ENCODE measurements around the gene MAP4K5.

DNA sequence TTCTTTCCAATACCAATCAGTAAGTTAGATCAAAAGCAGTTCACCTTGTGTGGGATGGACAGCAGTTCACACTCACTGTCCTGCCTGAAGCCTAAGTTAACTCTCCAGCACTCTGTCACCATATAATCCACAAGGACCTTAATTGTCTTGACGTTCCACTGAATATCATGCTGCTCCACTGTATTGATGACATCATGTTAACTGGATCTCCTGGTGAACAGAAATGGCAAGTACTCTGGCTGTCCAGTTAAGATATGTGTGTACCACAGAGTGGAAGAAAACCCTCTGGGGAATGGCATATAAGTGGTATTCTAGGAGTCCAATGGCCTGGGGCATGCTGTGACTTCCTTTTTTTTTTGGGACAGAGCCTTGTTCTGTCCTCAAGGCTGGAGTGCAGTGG, 151.9 kb downstream of the MAP4K5 start:
- TF ChIP-seq, protein P1, sequence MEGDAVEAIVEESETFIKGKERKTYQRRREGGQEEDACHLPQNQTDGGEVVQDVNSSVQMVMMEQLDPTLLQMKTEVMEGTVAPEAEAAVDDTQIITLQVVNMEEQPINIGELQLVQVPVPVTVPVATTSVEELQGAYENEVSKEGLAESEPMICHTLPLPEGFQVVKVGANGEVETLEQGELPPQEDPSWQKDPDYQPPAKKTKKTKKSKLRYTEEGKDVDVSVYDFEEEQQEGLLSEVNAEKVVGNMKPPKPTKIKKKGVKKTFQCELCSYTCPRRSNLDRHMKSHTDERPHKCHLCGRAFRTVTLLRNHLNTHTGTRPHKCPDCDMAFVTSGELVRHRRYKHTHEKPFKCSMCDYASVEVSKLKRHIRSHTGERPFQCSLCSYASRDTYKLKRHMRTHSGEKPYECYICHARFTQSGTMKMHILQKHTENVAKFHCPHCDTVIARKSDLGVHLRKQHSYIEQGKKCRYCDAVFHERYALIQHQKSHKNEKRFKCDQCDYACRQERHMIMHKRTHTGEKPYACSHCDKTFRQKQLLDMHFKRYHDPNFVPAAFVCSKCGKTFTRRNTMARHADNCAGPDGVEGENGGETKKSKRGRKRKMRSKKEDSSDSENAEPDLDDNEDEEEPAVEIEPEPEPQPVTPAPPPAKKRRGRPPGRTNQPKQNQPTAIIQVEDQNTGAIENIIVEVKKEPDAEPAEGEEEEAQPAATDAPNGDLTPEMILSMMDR (IDR thresholded peaks at IDR 0.05), result no peak
- TF ChIP-seq, protein P2, sequence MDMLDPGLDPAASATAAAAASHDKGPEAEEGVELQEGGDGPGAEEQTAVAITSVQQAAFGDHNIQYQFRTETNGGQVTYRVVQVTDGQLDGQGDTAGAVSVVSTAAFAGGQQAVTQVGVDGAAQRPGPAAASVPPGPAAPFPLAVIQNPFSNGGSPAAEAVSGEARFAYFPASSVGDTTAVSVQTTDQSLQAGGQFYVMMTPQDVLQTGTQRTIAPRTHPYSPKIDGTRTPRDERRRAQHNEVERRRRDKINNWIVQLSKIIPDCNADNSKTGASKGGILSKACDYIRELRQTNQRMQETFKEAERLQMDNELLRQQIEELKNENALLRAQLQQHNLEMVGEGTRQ (CRISPR knock-in tag; IDR thresholded peaks at IDR 0.05), result no peak
- no peak for TF ChIP-seq ZNF317 (CRISPR knock-in tag; IDR thresholded peaks at IDR 0.05; ENCODE audit: borderline replicate concordance, low read depth)
- TF ChIP-seq, protein P3, sequence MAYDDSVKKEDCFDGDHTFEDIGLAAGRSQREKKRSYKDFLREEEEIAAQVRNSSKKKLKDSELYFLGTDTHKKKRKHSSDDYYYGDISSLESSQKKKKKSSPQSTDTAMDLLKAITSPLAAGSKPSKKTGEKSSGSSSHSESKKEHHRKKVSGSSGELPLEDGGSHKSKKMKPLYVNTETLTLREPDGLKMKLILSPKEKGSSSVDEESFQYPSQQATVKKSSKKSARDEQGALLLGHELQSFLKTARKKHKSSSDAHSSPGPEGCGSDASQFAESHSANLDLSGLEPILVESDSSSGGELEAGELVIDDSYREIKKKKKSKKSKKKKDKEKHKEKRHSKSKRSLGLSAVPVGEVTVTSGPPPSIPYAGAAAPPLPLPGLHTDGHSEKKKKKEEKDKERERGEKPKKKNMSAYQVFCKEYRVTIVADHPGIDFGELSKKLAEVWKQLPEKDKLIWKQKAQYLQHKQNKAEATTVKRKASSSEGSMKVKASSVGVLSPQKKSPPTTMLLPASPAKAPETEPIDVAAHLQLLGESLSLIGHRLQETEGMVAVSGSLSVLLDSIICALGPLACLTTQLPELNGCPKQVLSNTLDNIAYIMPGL (CRISPR knock-in tag; IDR thresholded peaks at IDR 0.05), result no peak
- TF ChIP-seq SP1 (CRISPR knock-in tag; conservative IDR thresholded peaks at IDR 0.05), result no peak
- TF ChIP-seq, protein P4, sequence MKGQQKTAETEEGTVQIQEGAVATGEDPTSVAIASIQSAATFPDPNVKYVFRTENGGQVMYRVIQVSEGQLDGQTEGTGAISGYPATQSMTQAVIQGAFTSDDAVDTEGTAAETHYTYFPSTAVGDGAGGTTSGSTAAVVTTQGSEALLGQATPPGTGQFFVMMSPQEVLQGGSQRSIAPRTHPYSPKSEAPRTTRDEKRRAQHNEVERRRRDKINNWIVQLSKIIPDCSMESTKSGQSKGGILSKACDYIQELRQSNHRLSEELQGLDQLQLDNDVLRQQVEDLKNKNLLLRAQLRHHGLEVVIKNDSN (CRISPR knock-in tag; IDR thresholded peaks at IDR 0.05), result no peak
- TF ChIP-seq TEAD4 (CRISPR knock-in tag; IDR thresholded peaks at IDR 0.05), result no peak
- no peak for TF ChIP-seq ESRRA (CRISPR knock-in tag; IDR thresholded peaks at IDR 0.05; ENCODE audit: borderline replicate concordance)
- TF ChIP-seq, protein P5, sequence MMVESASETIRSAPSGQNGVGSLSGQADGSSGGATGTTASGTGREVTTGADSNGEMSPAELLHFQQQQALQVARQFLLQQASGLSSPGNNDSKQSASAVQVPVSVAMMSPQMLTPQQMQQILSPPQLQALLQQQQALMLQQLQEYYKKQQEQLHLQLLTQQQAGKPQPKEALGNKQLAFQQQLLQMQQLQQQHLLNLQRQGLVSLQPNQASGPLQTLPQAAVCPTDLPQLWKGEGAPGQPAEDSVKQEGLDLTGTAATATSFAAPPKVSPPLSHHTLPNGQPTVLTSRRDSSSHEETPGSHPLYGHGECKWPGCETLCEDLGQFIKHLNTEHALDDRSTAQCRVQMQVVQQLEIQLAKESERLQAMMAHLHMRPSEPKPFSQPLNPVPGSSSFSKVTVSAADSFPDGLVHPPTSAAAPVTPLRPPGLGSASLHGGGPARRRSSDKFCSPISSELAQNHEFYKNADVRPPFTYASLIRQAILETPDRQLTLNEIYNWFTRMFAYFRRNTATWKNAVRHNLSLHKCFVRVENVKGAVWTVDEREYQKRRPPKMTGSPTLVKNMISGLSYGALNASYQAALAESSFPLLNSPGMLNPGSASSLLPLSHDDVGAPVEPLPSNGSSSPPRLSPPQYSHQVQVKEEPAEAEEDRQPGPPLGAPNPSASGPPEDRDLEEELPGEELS (CRISPR knock-in tag; IDR thresholded peaks at IDR 0.05), result no peak
- TF ChIP-seq GABPB1 (CRISPR knock-in tag; IDR thresholded peaks at IDR 0.05), result no peak
- no peak for TF ChIP-seq ATF1 (CRISPR knock-in tag; IDR thresholded peaks at IDR 0.05)
